K562 (cell line): Measurements from ENCODE around the gene DCAF4. TPM values are rescaled to one million over a fixed set of nuclear protein-coding genes. Genes with fewer than 3 reads are reported as not detected.
A peak's percentile ranks its signal among the peaks of the same experiment; 100 is the strongest.

Experiments
- ARNT ChIP-seq, 2 experiments: fragments of 450-650 bp; IDR thresholded peaks; 2 replicates each; pipeline ENCODE4 v1.6.1; 2016; ENCODE audit warnings: mild to moderate bottlenecking in 1 of 2
- ATF1 ChIP-seq, 2 experiments: fragments of 450-650 bp in 1 of 2; IDR thresholded peaks; 2 replicates each; pipeline ENCODE4 v1.6.1; 2016; ENCODE audit warnings: missing compliant biosample characterization in 1 of 2, missing genetic modification characterization in 1 of 2
- CREB3L1 ChIP-seq: fragments of 450-650 bp; IDR thresholded peaks from 2 replicates; pipeline ENCODE4 v1.6.1; 2014; ENCODE audit warnings: low read depth, mild to moderate bottlenecking, moderate library complexity, borderline replicate concordance
- FOXJ3 ChIP-seq: sonication (generic); formaldehyde crosslinking; IDR thresholded peaks from 2 replicates; pipeline ENCODE4 v1.4.0; 2020; ENCODE audit warnings: mild to moderate bottlenecking, missing genetic modification reagents
- HNRNPUL1 ChIP-seq: fragments of 200-400 bp; formaldehyde crosslinking; IDR thresholded peaks from 2 replicates; pipeline ENCODE4 v1.6.1; 2017; ENCODE audit warnings: low read length
- NFYB ChIP-seq: IDR thresholded peaks from 2 replicates; pipeline ENCODE4 v1.6.1; 2011; ENCODE audit warnings: mild to moderate bottlenecking, moderate library complexity; ENCODE audit not compliant: insufficient read length; ENCODE audit errors: extremely low read depth
- NR4A1 ChIP-seq, 2 experiments: fragments of 250-450 bp in 1 of 2; fragments of 450-650 bp in 1 of 2; sonication (Bioruptor Pico) in 1 of 2; IDR thresholded peaks; 2 replicates each; pipeline versions ENCODE4 v1.4.0 to v1.6.1; 2016 to 2020; ENCODE audit warnings: mild to moderate bottlenecking in 2 of 2, missing compliant biosample characterization in 1 of 2, missing genetic modification characterization in 1 of 2, moderate library complexity in 1 of 2
- PHF8 ChIP-seq: fragments of 200-600 bp; sonication (generic); IDR thresholded peaks from 2 replicates; pipeline ENCODE4 v1.6.1; 2012; ENCODE audit warnings: mixed run types, mild to moderate bottlenecking, inconsistent platforms, low read length, moderate library complexity, borderline replicate concordance
- SMAD4 ChIP-seq: fragments of 250-450 bp; sonication (Bioruptor Pico); conservative IDR thresholded peaks from 2 replicates; pipeline ENCODE4 v1.8.0; 2021; ENCODE audit warnings: inconsistent platforms, mild to moderate bottlenecking, moderate library complexity
- ZKSCAN8 ChIP-seq: fragments of 200-800 bp; sonication (Bioruptor generic); IDR thresholded peaks from 2 replicates; pipeline ENCODE4 v1.6.1; 2016; ENCODE audit warnings: missing genetic modification characterization, missing compliant biosample characterization
- ZNF41 ChIP-seq: fragments of 250-450 bp; sonication (Bioruptor Pico); conservative IDR thresholded peaks from 2 replicates; pipeline ENCODE4 v1.4.0; 2020; ENCODE audit warnings: mild to moderate bottlenecking
- ZNF583 ChIP-seq: fragments of 250-450 bp; sonication (Bioruptor Pico); IDR thresholded peaks from 2 replicates; pipeline ENCODE4 v1.4.0; 2020
- ZNF589 ChIP-seq: fragments of 200-800 bp; sonication (Bioruptor generic); IDR thresholded peaks from 2 replicates; pipeline ENCODE4 v1.6.1; 2016; ENCODE audit warnings: low read depth, missing genetic modification characterization, missing compliant biosample characterization
- ZNF764 ChIP-seq: fragments of 250-450 bp; sonication (Bioruptor Pico); IDR thresholded peaks from 2 replicates; pipeline ENCODE4 v1.4.0; 2020; ENCODE audit warnings: low read depth, mild to moderate bottlenecking, moderate library complexity
- polyA plus RNA-seq, 8 experiments: library from polyadenylated mRNA; depleted of rRNA in 4 of 8; stranded (reverse) in 5 of 8; unstranded in 3 of 8; fragments of >200 nt; fragmentation: Nextera tagmentation in 2 of 8; fragmentation: Illumina TruSeq in 1 of 8; extraction: Ambion mirVana in 2 of 8; extraction: Trizol in 1 of 8; gene quantifications; 2 replicates each; pipeline versions ENCODE4 v1.2.1 to v1.2.3, GENCODE V29; 2011 to 2014; ENCODE audit warnings: inconsistent platforms in 1 of 8, missing spikeins in 1 of 8
- total RNA-seq, 7 experiments: library from RNA; depleted of rRNA in 6 of 7; stranded (reverse); fragments of >200 nt in 6 of 7; fragmentation: Illumina TruSeq in 2 of 7; extraction: Trizol in 2 of 7; gene quantifications; 2 replicates each; pipeline versions ENCODE4 v1.2.1 to v1.2.3, GENCODE V29; 2011 to 2021; ENCODE audit warnings: low replicate concordance in 1 of 7
- TF ChIP-seq, protein P1 (sequence below): fragments of 250-450 bp; sonication (Bioruptor Pico); IDR thresholded peaks from 2 replicates; pipeline ENCODE4 v1.4.0; 2020; ENCODE audit warnings: mild to moderate bottlenecking, moderate library complexity
- TF ChIP-seq, protein P2 (sequence below), 3 experiments: fragments of 200-800 bp in 1 of 3; fragments of 250-450 bp in 1 of 3; fragments of 450-650 bp in 1 of 3; sonication (Bioruptor Pico) in 1 of 3; sonication (Bioruptor generic) in 1 of 3; formaldehyde crosslinking in 1 of 3; IDR thresholded peaks; 2 replicates each; pipeline versions ENCODE4 v1.6.1 to v1.8.0; 2016 to 2022; ENCODE audit warnings: mild to moderate bottlenecking in 2 of 3, missing genetic modification characterization in 2 of 3, missing compliant biosample characterization in 1 of 3, moderate library complexity in 1 of 3

The DCAF4 gene
- total and polyA plus RNA-seq, 9 of the 15 experiments (the other 6 are each of a cell fraction or from before 2014, with no cell fraction given): 2.7 to 49.2 (median 22.9) TPM

GRCh38 chr14:72926292-72927028 lies at the start of gene DCAF4 (continued):
- TF ChIP-seq NFYB (peak; percentile 70), HNRNPUL1 (no peak), FOXJ3 (no peak), CREB3L1 (peak; percentile 64), ARNT (IDR thresholded peaks at IDR 0.05) (no peak), NR4A1 (CRISPR knock-in tag; IDR thresholded peaks at IDR 0.05) (no peak), NR4A1 (tag; IDR thresholded peaks at IDR 0.05) (no peak), ZKSCAN8 (CRISPR knock-in tag) (no peak), ZNF583 (CRISPR knock-in tag) (no peak), ZNF764 (no peak), PHF8 (peak; percentile 66; the same call in 1 of the 2 replicates), ATF1 (CRISPR knock-in tag; IDR thresholded peaks at IDR 0.05) (no peak), ATF1 (tag; IDR thresholded peaks at IDR 0.05) (peak; percentile 88), SMAD4 (no peak), ZNF589 (CRISPR knock-in tag) (no peak), ZNF41 (CRISPR knock-in tag) (no peak)
- TF ChIP-seq, protein P1, sequence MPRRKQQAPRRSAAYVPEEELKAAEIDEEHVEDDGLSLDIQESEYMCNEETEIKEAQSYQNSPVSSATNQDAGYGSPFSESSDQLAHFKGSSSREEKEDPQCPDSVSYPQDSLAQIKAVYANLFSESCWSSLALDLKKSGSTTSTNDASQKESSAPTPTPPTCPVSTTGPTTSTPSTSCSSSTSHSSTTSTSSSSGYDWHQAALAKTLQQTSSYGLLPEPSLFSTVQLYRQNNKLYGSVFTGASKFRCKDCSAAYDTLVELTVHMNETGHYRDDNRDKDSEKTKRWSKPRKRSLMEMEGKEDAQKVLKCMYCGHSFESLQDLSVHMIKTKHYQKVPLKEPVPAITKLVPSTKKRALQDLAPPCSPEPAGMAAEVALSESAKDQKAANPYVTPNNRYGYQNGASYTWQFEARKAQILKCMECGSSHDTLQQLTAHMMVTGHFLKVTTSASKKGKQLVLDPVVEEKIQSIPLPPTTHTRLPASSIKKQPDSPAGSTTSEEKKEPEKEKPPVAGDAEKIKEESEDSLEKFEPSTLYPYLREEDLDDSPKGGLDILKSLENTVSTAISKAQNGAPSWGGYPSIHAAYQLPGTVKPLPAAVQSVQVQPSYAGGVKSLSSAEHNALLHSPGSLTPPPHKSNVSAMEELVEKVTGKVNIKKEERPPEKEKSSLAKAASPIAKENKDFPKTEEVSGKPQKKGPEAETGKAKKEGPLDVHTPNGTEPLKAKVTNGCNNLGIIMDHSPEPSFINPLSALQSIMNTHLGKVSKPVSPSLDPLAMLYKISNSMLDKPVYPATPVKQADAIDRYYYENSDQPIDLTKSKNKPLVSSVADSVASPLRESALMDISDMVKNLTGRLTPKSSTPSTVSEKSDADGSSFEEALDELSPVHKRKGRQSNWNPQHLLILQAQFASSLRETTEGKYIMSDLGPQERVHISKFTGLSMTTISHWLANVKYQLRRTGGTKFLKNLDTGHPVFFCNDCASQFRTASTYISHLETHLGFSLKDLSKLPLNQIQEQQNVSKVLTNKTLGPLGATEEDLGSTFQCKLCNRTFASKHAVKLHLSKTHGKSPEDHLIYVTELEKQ (CRISPR knock-in tag): no peak
- TF ChIP-seq, protein P2, sequence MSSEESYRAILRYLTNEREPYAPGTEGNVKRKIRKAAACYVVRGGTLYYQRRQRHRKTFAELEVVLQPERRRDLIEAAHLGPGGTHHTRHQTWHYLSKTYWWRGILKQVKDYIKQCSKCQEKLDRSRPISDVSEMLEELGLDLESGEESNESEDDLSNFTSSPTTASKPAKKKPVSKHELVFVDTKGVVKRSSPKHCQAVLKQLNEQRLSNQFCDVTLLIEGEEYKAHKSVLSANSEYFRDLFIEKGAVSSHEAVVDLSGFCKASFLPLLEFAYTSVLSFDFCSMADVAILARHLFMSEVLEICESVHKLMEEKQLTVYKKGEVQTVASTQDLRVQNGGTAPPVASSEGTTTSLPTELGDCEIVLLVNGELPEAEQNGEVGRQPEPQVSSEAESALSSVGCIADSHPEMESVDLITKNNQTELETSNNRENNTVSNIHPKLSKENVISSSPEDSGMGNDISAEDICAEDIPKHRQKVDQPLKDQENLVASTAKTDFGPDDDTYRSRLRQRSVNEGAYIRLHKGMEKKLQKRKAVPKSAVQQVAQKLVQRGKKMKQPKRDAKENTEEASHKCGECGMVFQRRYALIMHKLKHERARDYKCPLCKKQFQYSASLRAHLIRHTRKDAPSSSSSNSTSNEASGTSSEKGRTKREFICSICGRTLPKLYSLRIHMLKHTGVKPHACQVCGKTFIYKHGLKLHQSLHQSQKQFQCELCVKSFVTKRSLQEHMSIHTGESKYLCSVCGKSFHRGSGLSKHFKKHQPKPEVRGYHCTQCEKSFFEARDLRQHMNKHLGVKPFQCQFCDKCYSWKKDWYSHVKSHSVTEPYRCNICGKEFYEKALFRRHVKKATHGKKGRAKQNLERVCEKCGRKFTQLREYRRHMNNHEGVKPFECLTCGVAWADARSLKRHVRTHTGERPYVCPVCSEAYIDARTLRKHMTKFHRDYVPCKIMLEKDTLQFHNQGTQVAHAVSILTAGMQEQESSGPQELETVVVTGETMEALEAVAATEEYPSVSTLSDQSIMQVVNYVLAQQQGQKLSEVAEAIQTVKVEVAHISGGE (CRISPR knock-in tag; IDR thresholded peaks at IDR 0.05): peak in 1 of 3 experiments; percentile 76; a peak in 2 of 6 replicates
